ENCODE measurements around the gene RNF144B. TPM values are rescaled to one million over a fixed set of nuclear protein-coding genes. Genes with fewer than 3 reads are reported as not detected.

RNF144B gene
- total RNA-seq, 1 donor from 2014 or later: 14.1 TPM

DNA sequence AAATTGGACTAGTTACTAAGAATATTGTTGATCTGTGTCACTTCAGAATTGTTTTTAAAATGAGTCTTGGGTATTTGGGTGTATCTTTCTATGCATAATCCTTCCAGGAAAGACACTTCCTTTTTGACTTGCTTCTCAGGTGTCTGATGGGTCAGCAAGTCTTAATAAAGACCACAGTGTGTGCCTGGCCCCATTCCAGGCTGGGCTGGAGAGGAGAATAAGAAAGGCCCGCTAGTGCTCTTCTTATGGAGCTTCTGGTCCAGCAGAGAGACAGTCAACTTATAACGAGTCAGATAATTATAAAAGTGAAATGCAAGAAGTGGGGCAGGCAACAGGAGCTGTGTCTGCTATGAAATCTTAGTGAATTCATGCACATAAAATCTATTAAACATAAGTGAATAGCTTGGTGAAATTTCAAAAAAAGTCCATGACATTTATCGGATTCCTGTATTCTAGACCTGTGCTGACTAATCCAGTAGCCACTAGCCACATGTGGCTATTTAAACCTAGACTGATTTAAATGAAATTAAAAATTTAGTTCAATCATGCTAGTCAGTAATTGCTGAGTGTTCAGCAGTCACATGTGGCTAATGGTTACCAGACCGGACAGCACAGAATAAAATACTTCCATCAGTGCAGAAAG is 42.6 kb downstream of the RNF144B start:
- H3K4me1 ChIP-seq: peaks cover 29% of the 10 kb centered on the region
- no peak overlapping the region for H3K4me3 ChIP-seq
- no peak overlapping the region for H3K27ac ChIP-seq (replicated peaks)
- H3K36me3 ChIP-seq: peaks cover 7% of the 10 kb centered on the region
- no peak for DNase-seq
- no peaks in the 10 kb centered on the region for H3K9me3 ChIP-seq (replicated peaks)
- TF ChIP-seq, protein P1, sequence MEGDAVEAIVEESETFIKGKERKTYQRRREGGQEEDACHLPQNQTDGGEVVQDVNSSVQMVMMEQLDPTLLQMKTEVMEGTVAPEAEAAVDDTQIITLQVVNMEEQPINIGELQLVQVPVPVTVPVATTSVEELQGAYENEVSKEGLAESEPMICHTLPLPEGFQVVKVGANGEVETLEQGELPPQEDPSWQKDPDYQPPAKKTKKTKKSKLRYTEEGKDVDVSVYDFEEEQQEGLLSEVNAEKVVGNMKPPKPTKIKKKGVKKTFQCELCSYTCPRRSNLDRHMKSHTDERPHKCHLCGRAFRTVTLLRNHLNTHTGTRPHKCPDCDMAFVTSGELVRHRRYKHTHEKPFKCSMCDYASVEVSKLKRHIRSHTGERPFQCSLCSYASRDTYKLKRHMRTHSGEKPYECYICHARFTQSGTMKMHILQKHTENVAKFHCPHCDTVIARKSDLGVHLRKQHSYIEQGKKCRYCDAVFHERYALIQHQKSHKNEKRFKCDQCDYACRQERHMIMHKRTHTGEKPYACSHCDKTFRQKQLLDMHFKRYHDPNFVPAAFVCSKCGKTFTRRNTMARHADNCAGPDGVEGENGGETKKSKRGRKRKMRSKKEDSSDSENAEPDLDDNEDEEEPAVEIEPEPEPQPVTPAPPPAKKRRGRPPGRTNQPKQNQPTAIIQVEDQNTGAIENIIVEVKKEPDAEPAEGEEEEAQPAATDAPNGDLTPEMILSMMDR (IDR thresholded peaks at IDR 0.05; ENCODE audit: borderline replicate concordance): no peak
- intact Hi-C loops (cut with micrococcal nuclease): no loop called here
- H3K27me3 ChIP-seq (ENCODE audit: low read depth): no peaks in the 10 kb centered on the region

DNA sequence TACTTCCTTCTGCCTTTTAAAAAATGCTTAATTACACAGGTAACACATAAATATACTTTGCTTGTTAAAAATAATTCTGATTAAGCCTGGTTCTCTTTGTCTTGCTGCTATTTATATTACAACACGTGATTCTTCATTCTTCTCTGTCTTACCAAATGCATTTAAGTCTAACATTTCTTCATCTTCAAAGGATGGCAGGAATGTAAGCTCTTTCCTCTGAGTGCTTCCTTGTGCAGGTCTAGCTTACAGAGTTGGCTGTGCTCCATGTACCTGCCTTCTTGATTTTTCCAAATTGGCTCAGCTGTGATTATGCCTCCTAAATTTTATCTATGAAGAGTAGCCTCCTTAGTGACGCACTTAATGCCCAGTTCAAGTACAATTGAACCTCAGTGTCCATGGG is 44.4 kb downstream of the RNF144B start:
- H3K9me3 ChIP-seq (replicated peaks): no peaks in the 10 kb centered on the region
- DNase-seq: no peak
- intact Hi-C loops (cut with micrococcal nuclease): no loop called here
- H3K27ac ChIP-seq (replicated peaks): no peak overlapping the region
- H3K36me3 ChIP-seq: peaks cover 7% of the 10 kb centered on the region
- TF ChIP-seq, protein P1 (IDR thresholded peaks at IDR 0.05; ENCODE audit: borderline replicate concordance): no peak
- H3K4me1 ChIP-seq: peaks cover 16% of the 10 kb centered on the region
- no peaks in the 10 kb centered on the region for H3K27me3 ChIP-seq (ENCODE audit: low read depth)
- H3K4me3 ChIP-seq: no peak overlapping the region

DNA sequence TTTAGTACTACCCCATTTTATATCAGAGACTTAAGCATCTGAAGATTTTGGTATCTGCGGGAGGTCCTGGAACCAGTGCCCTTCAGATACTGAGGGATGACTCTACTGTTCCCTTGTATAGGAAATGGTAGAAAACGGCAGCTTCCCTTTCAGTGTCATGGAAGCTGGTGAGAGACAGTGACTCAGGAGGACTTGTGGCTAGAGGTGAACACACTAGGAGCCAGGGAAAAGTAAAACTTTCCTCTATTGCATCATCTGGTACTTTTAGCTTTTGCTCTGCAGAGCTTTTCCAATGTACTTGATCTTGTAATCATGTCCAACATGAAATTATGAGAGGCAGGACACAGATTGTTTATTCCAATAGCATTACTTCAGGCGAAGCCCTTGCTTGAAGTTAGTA is 45.0 kb downstream of the RNF144B start:
- TF ChIP-seq, protein P1 (IDR thresholded peaks at IDR 0.05; ENCODE audit: borderline replicate concordance): no peak
- intact Hi-C loops (cut with micrococcal nuclease): no loop called here

DNA sequence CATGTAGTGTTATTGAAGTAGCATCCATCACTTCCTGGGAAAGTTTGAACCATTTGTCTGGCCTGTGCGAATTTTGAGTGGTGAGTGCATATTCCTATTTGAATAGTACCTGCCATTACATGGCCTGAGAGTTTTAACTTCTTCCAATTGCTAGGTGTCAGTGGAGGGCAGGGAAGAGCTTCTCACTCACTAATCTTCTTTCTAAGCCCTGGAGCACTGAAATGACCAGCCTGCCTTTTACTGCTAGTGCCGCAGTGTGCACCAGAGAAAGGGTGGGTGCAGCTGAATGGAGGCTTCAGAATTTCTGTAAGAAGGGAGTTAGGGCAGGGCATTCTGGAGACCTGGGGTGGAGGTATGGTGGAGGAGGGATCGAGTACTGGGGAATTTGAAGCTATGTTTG is 45.5 kb downstream of the RNF144B start:
- H3K4me1 ChIP-seq: peaks cover 16% of the 10 kb centered on the region
- no peaks in the 10 kb centered on the region for H3K9me3 ChIP-seq (replicated peaks)
- no peak overlapping the region for H3K4me3 ChIP-seq
- peaks cover 5% of the 10 kb centered on the region for H3K36me3 ChIP-seq
- TF ChIP-seq, protein P1 (IDR thresholded peaks at IDR 0.05; ENCODE audit: borderline replicate concordance): no peak
- intact Hi-C loops (cut with micrococcal nuclease): no loop called here
- no peaks in the 10 kb centered on the region for H3K27me3 ChIP-seq (ENCODE audit: low read depth)
- H3K27ac ChIP-seq (replicated peaks): no peak overlapping the region
- no peak for DNase-seq

More for the DNA sequence above, 45.0 kb downstream of the RNF144B start:
- no peak overlapping the region for H3K4me3 ChIP-seq
- H3K27ac ChIP-seq (replicated peaks): no peak overlapping the region
- peaks cover 16% of the 10 kb centered on the region for H3K4me1 ChIP-seq
- DNase-seq: no peak
- no peaks in the 10 kb centered on the region for H3K27me3 ChIP-seq (ENCODE audit: low read depth)
- peaks cover 7% of the 10 kb centered on the region for H3K36me3 ChIP-seq
- no peaks in the 10 kb centered on the region for H3K9me3 ChIP-seq (replicated peaks)

DNA sequence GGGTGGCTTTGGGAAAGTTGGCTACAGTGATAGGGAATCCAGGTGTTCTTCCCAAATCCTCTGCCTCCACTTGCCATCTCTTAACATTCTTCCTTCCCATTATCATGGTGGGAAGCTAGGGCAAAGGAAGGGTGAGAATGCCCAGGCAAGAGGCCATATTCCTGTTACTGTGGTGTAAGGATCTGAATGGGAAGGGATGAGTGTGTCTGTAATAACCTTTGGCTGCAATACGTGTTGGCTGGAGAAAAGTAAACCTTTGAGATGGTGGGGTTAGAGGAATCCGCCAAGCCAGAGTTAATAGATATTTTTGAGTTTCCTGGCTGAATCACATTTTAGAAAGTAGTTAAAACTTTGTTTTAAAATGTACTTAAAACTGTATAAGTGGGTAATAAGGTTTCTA is 45.9 kb downstream of the RNF144B start:
- Histone ChIP-seq H3K4me1 (peaks cover 16% of the 10 kb centered on the region), H3K9me3 (replicated peaks) (no peaks in the 10 kb centered on the region), H3K36me3 (peaks cover under 1% of the 10 kb centered on the region), H3K27ac (replicated peaks) (no peak overlapping the region), H3K4me3 (no peak overlapping the region), H3K27me3 (ENCODE audit: low read depth) (no peaks in the 10 kb centered on the region)
- TF ChIP-seq, protein P1 (IDR thresholded peaks at IDR 0.05; ENCODE audit: borderline replicate concordance): no peak
- no peak for DNase-seq
- intact Hi-C loops (cut with micrococcal nuclease): no loop called here

Measured in left ventricle myocardium inferior (tissue), 1 donor.